GM19328 (cell line): ENCODE results near the gene ANAPC16.
A peak's percentile ranks its signal among the peaks of the same experiment; 100 is the strongest.
"Not testable (repeated sequence)": the region's sequence is repeated elsewhere in the genome, so short reads cannot be mapped to it uniquely, and the experiment has no call there.

ENCODE experiments used
- ATAC-seq: cut with Tn5 transposase; IDR thresholded peaks from one replicate; pipeline ENCODE4 v1.9.1; 2021; ENCODE audit warnings: mild to moderate bottlenecking, moderate library complexity; ENCODE audit not compliant: unreplicated experiment

Gene ANAPC16

DNA sequence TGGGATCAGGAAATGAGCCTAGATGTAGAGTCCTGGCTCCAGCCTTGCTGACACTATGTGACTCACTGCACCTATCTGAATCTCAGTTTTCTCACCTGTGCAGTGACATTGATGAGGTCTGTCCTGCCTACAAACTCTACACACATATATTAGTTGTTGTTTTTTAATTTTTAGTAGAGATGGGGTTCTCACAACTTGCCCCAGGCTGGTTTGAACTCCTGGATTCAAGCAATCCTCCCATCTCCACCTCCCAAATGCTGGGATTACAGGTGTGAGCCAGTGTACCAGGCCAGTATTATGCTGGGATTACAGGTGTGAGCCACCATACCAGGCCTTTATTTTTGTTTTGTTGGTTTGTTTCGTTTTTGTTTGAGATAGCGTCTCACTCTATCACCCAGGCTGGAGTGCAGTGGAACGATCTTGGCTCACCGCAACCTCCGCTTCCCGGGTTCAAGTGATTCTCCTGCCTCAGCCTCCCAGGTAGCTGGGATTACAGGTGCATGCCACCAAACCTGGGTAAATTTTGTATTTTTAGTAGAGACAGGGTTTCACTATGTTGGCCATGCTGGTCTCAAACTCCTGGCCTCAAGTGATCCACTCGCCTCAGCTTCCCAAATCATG is 46.1 kb downstream of the ANAPC16 start:
- ATAC-seq: no peak

GRCh38 chr10:72263613-72264241 is 47.9 kb downstream of the ANAPC16 start:
- ATAC-seq: no peak

GRCh38 chr10:72264536-72264935 is 48.7 kb downstream of the ANAPC16 start:
- ATAC-seq: no peak

DNA sequence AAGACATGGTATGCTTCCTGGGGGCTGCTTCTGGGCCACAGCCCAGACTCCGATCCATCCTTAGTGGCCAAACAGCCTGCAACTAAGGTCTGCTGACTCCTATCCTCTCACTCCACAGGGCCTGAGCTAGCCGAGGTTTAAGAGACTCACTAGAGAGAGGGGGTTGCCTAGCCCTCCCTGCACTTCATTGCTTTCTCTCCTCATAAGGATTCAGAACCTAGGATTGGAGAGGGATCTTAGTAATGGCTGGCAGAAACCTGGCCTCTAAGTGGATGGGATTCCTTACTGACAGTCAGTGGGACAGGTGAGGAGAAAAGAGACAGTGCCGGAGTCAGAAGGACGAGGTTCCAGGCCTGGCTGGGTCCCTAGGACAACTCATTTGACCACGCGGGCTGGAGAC is 49.7 kb downstream of the ANAPC16 start:
- no peak for ATAC-seq

GRCh38 chr10:72265990-72266865 is 50.4 kb downstream of the ANAPC16 start:
- ATAC-seq: no peak

- ATAC-seq: no peak
Observed at GRCh38 chr10:72267381-72267780, 51.6 kb downstream of the ANAPC16 start.

DNA sequence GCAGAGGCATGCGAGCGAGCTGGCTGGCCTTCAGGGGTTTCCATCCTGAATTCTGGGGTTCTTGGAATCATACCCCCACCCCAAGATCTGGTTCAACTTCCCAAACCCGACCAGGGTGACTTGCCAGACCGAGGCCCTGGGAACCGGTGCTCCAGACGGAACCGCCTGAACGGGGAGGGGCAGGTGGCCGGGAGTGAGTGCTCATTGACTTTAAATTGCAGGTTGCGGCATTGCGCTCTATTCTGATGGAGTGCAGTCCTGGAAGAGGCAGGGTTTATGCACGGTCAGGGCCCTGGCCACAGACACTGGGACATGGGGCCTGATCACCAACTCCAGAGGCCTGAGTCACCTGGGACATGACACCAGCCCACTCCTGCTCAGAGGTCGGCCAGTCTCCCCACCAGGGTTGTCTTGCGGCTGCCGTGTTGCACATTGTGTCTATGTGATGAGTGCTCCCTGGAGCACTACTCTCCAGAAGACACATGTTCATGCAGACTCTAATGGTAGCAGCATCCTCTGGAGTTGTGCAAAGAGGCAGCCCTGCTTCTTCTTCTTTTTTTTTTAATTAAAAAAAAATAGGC is 52.1 kb downstream of the ANAPC16 start:
- no peak for ATAC-seq

DNA sequence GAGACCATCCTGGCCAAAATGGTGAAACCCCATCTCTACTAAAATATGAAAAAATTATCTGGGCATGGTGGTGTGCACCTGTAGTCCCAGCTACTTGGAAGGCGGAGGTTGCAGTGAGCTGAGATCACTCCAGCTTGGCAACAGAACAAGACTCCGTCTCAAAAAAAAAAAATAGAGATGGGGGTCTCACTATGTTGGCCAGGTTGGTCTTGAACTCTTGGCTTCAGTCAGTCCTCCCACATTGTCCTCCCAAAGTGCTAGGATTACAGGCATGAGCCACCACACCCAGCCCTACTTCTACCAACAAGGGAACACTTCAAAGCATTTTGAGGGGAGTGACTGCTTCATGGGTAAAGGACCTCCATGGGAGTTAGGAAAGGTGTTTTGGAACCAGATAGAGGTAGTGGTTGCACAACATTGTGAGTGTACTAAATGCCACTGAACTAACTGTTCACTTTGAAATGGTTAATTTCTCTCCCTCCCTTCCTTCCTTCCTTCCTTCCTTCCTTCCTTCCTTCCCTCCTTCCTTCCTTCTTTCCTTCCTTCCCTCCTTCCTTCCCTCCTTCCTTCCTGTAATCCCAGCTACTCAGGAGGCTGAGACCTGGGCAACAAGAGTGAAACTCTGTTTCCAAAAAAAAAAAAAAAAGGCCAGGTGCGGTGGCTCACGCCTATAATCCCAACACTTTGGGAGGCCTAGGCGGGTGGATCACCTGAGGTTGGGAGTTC is 52.8 kb downstream of the ANAPC16 start:
- ATAC-seq: not testable (repeated sequence)

- ATAC-seq: no peak
Observed at GRCh38 chr10:72270607-72271281, 54.9 kb downstream of the ANAPC16 start.

- no peak for ATAC-seq
Observed at GRCh38 chr10:72272689-72273409, 57.0 kb downstream of the ANAPC16 start.

DNA sequence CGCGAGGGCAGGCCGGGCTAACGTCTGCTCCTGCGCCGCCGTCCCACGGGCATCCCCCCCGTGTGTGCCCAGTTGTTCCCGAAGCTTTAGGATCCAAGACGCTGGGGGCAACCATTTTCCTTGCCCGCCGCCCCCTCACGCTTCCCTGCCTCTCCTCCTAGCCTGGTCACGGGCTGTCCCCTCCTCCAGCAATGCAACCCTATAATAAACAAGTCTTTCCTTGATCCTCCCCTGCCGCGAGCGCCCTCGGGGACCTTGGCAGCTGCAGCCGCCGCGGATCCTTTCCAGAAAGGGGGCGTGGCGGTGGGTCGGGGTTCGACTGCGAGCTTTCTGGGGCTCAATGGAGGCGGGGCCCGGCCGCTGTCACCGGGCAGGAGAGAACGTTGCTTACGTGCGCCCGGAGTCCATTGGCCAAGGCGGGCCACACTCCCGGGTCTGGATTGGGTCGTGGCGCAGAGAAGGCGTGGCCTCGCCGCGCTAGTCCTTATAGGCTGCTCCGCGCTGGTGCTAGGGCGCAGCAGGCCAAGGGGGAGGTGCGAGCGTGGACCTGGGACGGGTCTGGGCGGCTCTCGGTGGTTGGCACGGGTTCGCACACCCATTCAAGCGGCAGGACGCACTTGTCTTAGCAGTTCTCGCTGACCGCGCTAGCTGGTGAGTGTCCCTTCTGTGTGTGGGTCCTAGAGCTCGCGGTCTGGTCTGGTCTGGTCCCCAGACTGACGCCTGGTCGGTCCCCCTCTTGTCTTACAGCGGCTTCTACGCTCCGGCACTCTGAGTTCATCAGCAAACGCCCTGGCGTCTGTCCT is 57.8 kb downstream of the ANAPC16 start, which contains the start of gene DDIT4:
DDIT4 (plus strand) TSS at position 515 of the 803 bp plus-strand sequence. CDS start 293 bp downstream, outside the sequence.
- ATAC-seq: peak; percentile 87

DNA sequence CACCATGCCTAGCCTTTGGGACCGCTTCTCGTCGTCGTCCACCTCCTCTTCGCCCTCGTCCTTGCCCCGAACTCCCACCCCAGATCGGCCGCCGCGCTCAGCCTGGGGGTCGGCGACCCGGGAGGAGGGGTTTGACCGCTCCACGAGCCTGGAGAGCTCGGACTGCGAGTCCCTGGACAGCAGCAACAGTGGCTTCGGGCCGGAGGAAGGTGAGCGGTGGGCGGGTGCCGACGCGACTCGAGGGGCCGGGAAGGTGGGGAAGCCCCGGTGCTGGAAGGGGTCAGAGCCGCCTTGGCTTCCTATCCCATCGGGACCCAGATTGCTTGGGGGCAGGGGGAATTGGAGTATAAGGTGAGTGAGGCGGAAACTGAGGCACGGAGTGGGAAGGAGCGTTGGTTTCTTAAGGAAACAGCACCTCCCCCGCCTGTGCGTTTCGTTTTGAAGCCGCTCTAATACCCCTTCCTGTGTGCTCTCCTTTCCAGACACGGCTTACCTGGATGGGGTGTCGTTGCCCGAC is 58.5 kb downstream of the ANAPC16 start:
- ATAC-seq: no peak

DNA sequence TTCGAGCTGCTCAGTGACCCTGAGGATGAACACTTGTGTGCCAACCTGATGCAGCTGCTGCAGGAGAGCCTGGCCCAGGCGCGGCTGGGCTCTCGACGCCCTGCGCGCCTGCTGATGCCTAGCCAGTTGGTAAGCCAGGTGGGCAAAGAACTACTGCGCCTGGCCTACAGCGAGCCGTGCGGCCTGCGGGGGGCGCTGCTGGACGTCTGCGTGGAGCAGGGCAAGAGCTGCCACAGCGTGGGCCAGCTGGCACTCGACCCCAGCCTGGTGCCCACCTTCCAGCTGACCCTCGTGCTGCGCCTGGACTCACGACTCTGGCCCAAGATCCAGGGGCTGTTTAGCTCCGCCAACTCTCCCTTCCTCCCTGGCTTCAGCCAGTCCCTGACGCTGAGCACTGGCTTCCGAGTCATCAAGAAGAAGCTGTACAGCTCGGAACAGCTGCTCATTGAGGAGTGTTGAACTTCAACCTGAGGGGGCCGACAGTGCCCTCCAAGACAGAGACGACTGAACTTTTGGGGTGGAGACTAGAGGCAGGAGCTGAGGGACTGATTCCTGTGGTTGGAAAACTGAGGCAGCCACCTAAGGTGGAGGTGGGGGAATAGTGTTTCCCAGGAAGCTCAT is 59.0 kb downstream of the ANAPC16 start:
- ATAC-seq: no peak

- no peak for ATAC-seq
Observed at GRCh38 chr10:72275351-72276012, 59.7 kb downstream of the ANAPC16 start.

DNA sequence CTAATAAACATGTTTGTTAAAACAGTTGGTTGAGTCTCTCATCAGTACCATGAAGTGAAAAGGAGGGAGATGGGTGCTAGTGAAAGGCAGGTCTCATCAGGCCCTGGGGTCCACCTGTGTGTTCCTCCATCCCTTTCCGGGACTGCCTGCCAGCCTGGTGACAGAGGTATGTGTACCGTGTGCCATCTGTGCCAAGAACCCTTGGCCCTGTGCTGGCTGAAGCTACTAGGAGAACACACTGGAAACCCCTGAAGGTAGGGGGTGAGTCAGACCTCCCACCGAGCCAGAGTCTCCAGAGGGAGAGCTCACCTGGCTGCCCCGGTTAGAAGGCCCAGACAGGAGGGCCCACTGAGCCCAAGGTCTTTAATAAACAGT is 60.2 kb downstream of the ANAPC16 start:
- no peak for ATAC-seq

GRCh38 chr10:72276421-72277339 is 60.9 kb downstream of the ANAPC16 start:
- ATAC-seq: no peak
